Upper lobe of left lung (tissue), 4 donors: Measurements from ENCODE around the gene HLA-DQB1.

Experiments used
- CTCF ChIP-seq, 6 experiments: fragments of 450-650 bp in 4 of 6; fragments of 200-600 bp in 2 of 6; sonication (generic) in 2 of 6; IDR thresholded peaks; one replicate each; pipeline ENCODE4 v1.5.1; 2016 to 2019; ENCODE audit warnings: antibody characterized with exemption in 6 of 6
- EP300 ChIP-seq, 4 donors: sonication (generic); formaldehyde crosslinking; IDR thresholded peaks; one replicate each; pipeline ENCODE4 v1.5.1; 2017; ENCODE audit warnings: antibody characterized with exemption in 4 of 4, control low read depth in 2 of 4
- POLR2A ChIP-seq, 4 donors: fragments of 450-650 bp; IDR thresholded peaks; one replicate each; pipeline ENCODE4 v1.5.1; 2016 to 2017; ENCODE audit warnings: antibody characterized with exemption in 4 of 4, mild to moderate bottlenecking in 2 of 4

DNA sequence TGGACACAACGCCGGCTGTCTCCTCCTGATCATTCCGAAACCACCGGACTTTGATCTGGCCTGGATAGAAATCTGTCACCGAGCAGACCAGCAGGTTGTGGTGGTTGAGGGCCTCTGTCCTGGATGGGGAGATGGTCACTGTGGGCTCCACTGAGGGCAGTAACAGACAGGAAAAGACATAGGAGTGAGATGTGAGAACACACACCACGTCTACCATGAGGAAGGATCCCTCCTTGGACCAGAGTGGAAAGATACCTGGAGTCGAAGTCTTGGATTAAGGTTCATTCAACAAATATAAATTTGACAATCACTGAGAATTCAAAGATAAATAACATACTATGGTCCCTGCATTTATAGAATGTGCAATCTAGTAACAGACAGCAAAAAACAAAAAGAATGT lies 4.4 kb downstream of the HLA-DQB1 start:
- no peak for TF ChIP-seq CTCF (IDR thresholded peaks at IDR 0.05)
- no peak for TF ChIP-seq POLR2A (IDR thresholded peaks at IDR 0.05)
- TF ChIP-seq EP300 (IDR thresholded peaks at IDR 0.05): no peak
